DND-41 (cell line): ENCODE data around the gene PCDHGB7.

Source experiments
- ATAC-seq: fragments of 200-7000 bp; cut with Tn5 transposase; 3 replicates; pipeline ENCODE4 v1.9.1; 2021; ENCODE audit warnings: low read depth; ENCODE audit not compliant: insufficient read depth
- DNase-seq: peaks from one replicate; pipeline ENCODE4 v3.0.0-alpha.2; 2020
- H2AFZ ChIP-seq: 2 replicates; pipeline ENCODE4 v1.6.0; 2012; ENCODE audit warnings: low read depth, low read length
- H3K27ac ChIP-seq: 2 replicates; pipeline ENCODE4 v1.5.1; 2012; ENCODE audit warnings: low read length, inconsistent platforms
- H3K27me3 ChIP-seq: fragments of 200-600 bp; sonication (generic); 2 replicates; pipeline ENCODE4 v1.6.0; 2012; ENCODE audit warnings: low read length, mild to moderate bottlenecking, inconsistent platforms; ENCODE audit not compliant: insufficient read depth, poor library complexity
- H3K36me3 ChIP-seq: 2 replicates; pipeline ENCODE4 v1.5.1; 2012; ENCODE audit warnings: low read length, inconsistent platforms; ENCODE audit not compliant: insufficient read depth
- H3K4me1 ChIP-seq: 2 replicates; pipeline ENCODE4 v1.5.1; 2012; ENCODE audit warnings: mild to moderate bottlenecking, low read length; ENCODE audit not compliant: insufficient read depth
- H3K4me2 ChIP-seq: 2 replicates; pipeline ENCODE4 v1.6.0; 2012; ENCODE audit warnings: mild to moderate bottlenecking, moderate library complexity, low read length, inconsistent platforms; ENCODE audit not compliant: insufficient read depth
- H3K4me3 ChIP-seq, 2 experiments: fragments of 200-600 bp in 1 of 2; shearing (Covaris generic) in 1 of 2; 2 replicates each; pipeline ENCODE4 v1.5.1; 2012 to 2016; ENCODE audit warnings: inconsistent platforms in 2 of 2, low read length in 2 of 2, mild to moderate bottlenecking in 2 of 2, low read depth in 1 of 2, moderate library complexity in 1 of 2
- H3K79me2 ChIP-seq: 2 replicates; pipeline ENCODE4 v1.6.0; 2012; ENCODE audit warnings: low read length, inconsistent platforms; ENCODE audit not compliant: insufficient read depth
- H3K9ac ChIP-seq: 2 replicates; pipeline ENCODE4 v1.6.0; 2012; ENCODE audit warnings: low read depth, mild to moderate bottlenecking, inconsistent platforms, low read length, moderate library complexity
- H3K9me3 ChIP-seq: 2 replicates; pipeline ENCODE4 v1.5.1; 2012; ENCODE audit warnings: low read length, moderate library complexity, mild to moderate bottlenecking, inconsistent platforms; ENCODE audit not compliant: insufficient read depth, severe bottlenecking
- H4K20me1 ChIP-seq: 2 replicates; pipeline ENCODE4 v1.6.0; 2012; ENCODE audit warnings: low read length; ENCODE audit not compliant: insufficient read depth
- CTCF ChIP-seq: IDR thresholded peaks from 2 replicates; pipeline ENCODE4 v1.5.1; 2012; ENCODE audit warnings: borderline replicate concordance, low read length, moderate library complexity, mild to moderate bottlenecking; ENCODE audit not compliant: poor library complexity, severe bottlenecking; ENCODE audit errors: extremely low read depth
- EZH2 ChIP-seq: IDR thresholded peaks from 3 replicates; pipeline ENCODE4 v1.6.1; 2012; ENCODE audit warnings: borderline replicate concordance, low read depth, mild to moderate bottlenecking, moderate library complexity, low read length, inconsistent platforms; ENCODE audit not compliant: severe bottlenecking

PCDHGB7 gene

GRCh38 chr5:141441571-141442170, 24.2 kb downstream of the PCDHGB7 start:
- ATAC-seq (no peak), DNase-seq (no peak)
- Histone ChIP-seq H3K36me3 (no peaks in the 10 kb centered on the region), H2AFZ (no peak overlapping the region), H3K4me2 (no peak overlapping the region), H3K9ac (no peak overlapping the region), H3K79me2 (no peaks in the 10 kb centered on the region), H4K20me1 (no peaks in the 10 kb centered on the region), H3K27me3 (no peaks in the 10 kb centered on the region), H3K27ac (no peak overlapping the region), H3K4me1 (no peaks in the 10 kb centered on the region), H3K9me3 (no peaks in the 10 kb centered on the region), H3K4me3 (no peak overlapping the region)
- no peak for TF ChIP-seq EZH2
- TF ChIP-seq CTCF, result no peak

- Histone ChIP-seq H3K4me3 (no peak overlapping the region), H3K9me3 (no peaks in the 10 kb centered on the region), H3K79me2 (no peaks in the 10 kb centered on the region), H3K36me3 (no peaks in the 10 kb centered on the region), H4K20me1 (no peaks in the 10 kb centered on the region), H3K27ac (no peak overlapping the region), H3K4me2 (no peak overlapping the region), H2AFZ (no peak overlapping the region), H3K4me1 (no peaks in the 10 kb centered on the region), H3K27me3 (no peaks in the 10 kb centered on the region), H3K9ac (no peak overlapping the region)
- TF ChIP-seq CTCF (no peak), EZH2 (no peak)
- ATAC-seq (no peak), DNase-seq (no peak)
Measured at GRCh38 chr5:141465351-141465750, 47.9 kb downstream of the PCDHGB7 start.
